Fibroblast of skin of back (primary cell): Measurements from ENCODE around the gene DIRAS1.

Experiments
- DNase-seq: peaks from one replicate; pipeline ENCODE4 v3.0.0-alpha.2; 2013

The DIRAS1 gene

DNA sequence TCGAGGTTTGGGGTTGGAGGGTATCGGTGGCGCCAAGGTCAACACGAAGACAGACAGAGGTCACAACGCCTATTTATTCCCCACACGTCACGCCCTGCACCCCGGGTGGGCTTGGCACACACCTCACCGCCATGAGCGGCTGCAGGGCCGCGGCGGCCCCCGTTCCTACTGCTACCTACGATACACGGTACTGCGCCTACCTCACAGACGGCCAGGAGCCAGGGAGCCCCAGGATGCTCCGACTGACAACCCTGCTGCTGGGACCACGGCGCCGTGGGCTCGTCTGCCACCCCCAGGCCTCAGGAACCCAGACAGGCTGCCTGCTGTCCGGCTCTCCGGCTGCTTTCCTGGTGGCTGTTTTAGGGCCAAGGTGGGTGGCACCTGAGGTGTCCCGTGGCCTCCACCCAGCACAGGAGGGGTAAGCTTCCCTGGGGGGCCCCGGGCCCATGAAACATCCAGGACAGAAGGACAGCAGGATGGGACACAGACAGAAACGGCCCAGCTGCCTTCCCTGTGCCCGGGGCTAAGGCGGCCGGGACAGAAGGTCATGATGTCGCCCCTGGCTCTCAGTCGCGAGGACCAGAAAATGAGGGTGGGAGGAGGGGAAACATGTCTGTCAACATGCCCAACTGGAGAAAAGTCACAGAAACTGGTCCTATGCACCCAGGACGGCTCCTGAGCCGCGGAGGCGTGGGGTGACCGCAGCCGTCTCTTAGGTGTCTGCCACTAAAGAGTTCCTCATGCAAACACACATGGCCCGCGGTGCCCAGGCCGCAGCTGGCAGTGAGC, 33.7 kb upstream of the DIRAS1 start:
- DNase-seq, result no peak

GRCh38 chr19:2751438-2751830, 30.3 kb upstream of the DIRAS1 start:
- no peak for DNase-seq

DNA sequence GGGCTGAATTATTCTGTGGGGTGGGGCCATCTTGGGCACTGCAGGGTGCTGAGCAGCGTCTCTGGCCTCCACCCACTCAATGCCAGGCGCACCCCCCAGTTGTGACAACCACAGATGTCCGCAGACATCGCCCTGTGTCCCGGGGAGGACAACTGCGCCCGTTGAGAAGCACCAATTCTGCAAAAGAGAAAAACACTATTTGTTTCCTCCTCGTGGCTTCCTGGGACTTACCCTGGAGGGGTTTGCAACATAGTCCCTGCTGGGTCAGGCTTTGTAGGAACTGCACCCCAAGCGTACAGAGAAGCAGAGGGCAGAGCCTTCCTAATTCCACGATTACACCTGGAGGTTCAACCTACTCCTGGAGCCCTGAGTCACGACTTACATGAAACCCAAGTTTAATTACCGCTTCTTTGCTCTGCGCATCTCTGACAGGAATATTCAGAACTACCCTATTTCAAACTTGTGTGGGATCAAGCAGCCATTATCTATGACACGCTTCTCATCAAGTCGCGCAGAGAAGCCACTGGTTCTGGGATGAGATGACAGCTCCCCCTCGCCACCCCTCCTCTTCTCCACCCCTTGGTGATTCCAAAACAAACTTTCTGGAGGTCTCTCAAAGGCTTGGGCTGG, 29.8 kb upstream of the DIRAS1 start:
- DNase-seq, result no peak

DNA sequence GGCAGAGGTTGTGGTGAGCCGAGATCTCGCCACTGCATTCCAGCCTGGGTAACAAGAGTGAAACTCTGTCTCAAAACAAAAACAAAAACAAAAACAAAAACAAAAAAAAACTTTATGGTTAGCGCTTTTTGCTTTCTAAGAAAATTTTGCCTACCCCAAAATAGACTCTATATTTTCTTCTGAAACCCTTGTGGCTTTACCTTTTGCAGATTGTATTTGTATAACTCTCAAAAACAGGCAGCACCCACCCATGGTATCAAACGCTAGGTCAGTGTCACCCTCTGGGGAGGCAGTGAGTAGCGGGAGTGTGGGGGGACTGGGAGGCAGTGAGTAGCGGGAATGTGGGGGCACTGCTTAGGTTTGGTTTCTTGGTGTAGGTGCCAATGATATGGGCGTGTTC, 26.2 kb upstream of the DIRAS1 start:
- no peak for DNase-seq

GRCh38 chr19:2744113-2744512, 22.9 kb upstream of the DIRAS1 start:
- DNase-seq, result no peak

GRCh38 chr19:2743099-2743498, 21.9 kb upstream of the DIRAS1 start:
- no peak for DNase-seq

GRCh38 chr19:2740314-2740656, 19.1 kb upstream of the DIRAS1 start:
- DNase-seq, result no peak

DNA sequence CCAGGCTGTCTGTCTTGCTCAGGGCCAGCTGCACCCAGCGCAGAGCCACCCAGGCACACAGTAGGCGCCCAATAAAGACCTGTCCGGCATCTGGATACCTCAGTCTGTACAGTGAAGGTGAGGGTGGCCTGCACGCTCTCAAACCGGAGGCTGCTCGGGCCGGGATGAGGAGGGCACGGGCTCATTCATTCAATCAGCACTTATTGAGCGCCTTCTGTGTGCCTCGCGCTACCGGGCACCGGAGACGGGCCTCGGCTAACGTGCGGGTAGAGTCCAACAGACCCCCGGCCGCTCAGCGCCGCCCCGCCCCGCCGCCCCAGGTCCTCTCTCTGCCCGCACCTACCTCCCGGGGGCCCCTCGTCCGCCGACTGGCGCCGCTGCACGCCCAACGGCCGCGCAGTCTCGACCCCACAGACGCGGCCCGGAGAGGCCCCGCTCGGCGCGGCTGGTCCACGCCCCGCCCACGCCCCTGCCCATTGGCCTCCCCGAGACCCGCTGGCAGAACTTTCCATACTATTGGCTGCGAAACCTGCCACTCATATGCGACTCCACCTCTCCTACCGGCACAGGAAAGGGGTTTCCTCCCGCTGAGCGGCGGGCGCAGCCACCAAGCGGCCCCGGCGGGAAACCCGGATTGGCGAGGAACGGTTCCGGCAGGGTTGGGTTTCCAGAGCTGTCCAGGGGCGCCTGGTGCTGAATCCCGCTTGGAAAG, 18.6 kb upstream of the DIRAS1 start, which contains the start of gene SLC39A3:
TSS of gene SLC39A3 (minus strand) at position 416 of the 712 bp plus-strand sequence. CDS start 2,760 bp downstream, outside the sequence.
- peak; percentile 98 for DNase-seq

DNA sequence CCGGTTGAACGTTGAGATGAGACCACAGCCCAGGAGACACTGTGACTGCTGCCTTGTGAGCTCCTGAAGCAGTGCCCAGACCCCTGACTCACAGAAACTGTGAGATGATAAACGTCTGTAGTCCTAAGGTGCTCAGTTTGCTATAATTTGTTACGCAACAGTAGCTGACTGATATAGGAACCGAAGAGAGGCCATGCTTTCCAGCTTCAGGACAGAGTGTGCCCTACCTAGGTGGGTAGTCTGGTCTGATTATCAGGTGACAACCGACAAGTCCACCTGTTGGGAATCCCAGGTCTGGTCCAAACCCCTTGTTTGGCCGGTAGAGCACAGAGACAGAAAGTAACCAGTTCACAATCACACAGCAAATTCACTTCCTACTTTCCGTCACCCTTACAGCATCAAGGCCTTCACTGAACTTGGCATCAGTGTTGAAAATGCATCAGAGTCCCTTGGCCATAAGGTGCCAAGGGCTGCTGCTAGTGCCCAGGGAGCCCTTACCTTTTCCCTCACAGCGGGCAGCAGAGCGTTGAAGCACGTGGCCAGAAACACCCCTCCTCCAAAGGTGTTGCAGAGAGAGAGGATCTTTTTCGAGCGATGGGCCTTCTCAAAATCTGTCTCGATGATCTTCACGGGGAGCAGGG, 15.5 kb upstream of the DIRAS1 start:
- DNase-seq, result no peak

DNA sequence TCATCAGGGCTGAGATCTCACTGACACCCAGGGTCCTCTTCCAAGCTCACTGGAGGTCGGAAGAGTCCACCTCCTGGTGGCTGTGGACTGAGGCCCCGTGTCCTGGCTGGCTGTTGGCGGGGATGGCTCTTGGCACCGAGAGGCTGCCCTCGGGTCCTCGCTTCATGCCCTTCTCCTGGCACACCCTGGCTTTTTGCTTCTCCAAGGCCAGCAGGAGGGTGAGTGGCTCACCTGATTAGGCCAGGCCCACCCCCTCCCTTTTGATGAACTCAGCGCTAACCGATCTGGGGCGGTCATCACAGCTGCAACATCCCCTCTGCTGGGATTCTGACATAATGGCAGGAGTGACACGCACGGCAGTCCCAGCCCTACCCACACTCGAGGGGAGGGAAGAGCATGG, 14.2 kb upstream of the DIRAS1 start:
- DNase-seq, result no peak

GRCh38 chr19:2734589-2735288, 13.6 kb upstream of the DIRAS1 start:
- no peak for DNase-seq

DNA sequence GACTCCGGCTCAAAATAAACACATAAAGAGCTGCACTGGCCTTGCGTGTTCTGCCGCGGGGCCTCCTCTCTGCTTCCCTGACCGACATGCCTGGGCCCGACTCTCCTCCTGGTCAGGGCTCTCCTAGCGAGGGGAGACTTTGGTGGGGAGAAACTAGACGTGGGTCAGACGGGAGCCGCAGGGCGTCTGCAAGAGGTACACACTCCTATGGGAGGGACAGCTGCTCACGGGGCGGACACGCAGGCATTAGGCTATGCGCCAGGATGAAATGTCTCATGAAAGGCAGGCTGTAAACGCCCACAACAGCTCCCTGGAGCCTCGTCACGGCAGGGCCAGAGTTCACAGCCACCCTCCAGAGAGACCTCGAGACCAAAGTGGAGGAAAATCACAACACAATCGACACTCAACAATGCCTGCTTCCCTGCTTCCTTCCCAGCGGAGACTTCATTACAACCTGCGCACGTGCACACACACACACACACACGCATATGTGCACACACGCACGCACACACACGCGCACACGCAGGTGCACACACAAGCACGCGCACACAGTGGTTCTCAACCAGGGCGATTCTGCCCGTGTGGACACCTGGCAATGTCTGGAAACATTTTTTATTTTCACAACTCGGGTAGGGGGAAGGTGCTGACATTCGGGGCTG, 12.9 kb upstream of the DIRAS1 start:
- DNase-seq, result no peak

- DNase-seq, result no peak
Observed at GRCh38 chr19:2732883-2733282, 11.7 kb upstream of the DIRAS1 start.

DNA sequence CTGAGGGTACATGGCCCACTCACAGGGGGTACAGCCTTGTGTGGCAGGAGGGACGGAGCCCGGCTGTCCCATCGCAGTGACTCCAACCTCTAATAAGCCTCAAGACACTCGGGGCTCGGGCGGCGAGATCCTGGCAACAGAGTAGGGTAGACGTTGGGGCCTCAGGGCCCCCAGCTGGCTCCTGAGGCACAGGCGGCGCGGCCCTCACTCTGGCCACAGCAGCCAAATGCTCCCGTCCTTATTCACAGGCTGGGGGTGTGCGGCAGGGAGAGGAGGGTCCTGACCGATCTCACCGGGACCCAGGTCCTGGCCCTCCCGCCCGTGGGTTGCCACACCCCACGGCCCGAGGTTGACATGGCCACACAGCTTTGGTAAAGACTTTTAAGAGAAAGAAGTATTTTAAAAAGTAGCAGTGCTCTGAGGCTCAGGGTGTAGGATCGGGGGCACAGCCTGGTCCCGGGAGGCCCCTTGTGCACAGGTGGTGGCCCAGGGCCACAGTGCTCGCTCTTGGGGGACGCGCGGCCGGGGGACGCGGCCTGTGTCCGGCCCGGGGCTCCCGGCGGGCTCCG, 11.1 kb upstream of the DIRAS1 start:
- no peak for DNase-seq

GRCh38 chr19:2731181-2731995, 10.2 kb upstream of the DIRAS1 start:
- no peak for DNase-seq

DNA sequence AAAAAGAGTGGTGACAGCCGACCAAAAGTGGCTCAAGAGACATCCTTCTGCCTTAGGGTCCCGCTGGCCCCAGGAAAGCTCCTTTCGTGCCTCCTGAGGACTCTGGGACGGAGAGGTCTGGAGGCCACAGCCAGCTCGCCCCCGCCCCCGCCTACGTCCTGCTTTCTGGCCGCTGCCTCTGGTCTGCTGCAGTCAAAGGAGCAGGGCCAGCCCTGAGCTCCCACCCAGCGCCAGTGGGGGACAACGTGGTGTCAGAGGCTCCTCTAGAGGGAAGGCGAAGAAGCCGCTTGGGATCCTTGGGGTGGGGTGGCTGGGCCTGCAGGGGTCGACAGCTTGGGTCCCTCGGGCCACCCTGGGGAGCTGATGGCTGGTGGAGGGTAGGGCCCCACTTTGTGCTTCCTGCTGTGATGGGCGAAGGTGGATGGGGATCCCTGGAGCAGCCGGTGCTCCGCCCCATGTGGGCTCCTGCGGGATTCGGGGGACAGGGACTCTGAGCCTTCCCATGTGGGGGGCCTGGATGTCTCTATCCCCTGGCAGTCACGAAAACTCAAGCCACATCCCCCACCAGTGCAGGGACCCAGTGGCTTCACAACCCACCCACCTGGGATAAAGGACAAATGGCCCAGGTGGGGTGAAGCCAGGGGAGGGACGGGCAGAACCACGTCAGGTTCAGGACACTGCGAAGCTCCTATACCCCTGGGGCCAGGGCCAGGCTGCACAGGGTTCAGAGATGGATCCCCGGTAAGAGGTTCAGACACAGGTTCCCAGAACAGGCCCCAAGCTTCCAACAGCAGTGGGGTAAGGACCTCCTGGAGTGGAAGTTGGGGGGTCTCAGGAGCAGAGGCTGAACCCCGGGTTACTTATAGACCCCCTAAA, 9.0 kb upstream of the DIRAS1 start:
- no peak for DNase-seq

DNA sequence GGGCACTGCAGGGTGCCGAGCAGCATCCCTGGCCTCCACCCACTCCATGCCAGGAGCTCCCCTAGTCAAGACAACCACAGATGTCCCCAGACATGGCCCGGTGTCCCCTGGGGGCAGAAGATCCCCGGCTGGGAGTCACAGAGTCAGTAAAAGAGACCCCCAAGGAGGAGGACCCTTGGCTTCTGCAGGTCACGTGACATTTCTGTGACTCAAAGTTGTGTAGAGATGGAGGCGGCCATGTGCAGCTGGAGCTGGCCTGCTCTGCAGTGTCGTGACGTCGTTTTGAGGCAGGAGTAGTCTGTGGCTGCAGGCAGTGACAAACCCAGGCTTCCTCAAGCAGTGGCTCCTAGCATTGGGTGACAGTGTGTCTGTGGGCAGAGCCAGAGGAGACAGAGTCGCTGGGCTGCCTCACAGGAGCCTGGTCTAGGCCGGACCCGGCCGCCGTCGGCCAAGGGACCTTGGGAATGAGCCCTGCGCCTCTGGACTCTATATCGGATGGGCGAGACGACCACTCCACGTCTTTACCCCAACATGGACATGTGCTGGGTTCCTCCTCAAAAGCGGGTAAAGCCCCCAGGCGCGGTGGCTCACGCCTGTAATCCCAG, 7.7 kb upstream of the DIRAS1 start:
- no peak for DNase-seq

- DNase-seq, result no peak
Observed at GRCh38 chr19:2727640-2727944, 6.4 kb upstream of the DIRAS1 start.

GRCh38 chr19:2726904-2727639, 5.9 kb upstream of the DIRAS1 start:
- DNase-seq, result no peak
